ENCODE results near the gene SAP30BP.

SAP30BP gene

GRCh38 chr17:75752405-75752709 is 85.2 kb downstream of the SAP30BP start:
- DNase-seq (ENCODE audit: low read depth), result no peak
- TF ChIP-seq, protein P1, sequence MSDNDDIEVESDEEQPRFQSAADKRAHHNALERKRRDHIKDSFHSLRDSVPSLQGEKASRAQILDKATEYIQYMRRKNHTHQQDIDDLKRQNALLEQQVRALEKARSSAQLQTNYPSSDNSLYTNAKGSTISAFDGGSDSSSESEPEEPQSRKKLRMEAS (IDR thresholded peaks at IDR 0.05; ENCODE audit: low read depth, low read length), result no peak
- no peak overlapping the region for H3K4me3 ChIP-seq (ENCODE audit: low read depth, low read length)

- no peak overlapping the region for H3K4me3 ChIP-seq (ENCODE audit: low read depth, low read length)
- TF ChIP-seq, protein P1 (IDR thresholded peaks at IDR 0.05; ENCODE audit: low read depth, low read length), result no peak
- TF ChIP-seq POLR2A (IDR thresholded peaks at IDR 0.05; ENCODE audit: extremely low read depth, insufficient read length), result no peak
- TF ChIP-seq, protein P2, sequence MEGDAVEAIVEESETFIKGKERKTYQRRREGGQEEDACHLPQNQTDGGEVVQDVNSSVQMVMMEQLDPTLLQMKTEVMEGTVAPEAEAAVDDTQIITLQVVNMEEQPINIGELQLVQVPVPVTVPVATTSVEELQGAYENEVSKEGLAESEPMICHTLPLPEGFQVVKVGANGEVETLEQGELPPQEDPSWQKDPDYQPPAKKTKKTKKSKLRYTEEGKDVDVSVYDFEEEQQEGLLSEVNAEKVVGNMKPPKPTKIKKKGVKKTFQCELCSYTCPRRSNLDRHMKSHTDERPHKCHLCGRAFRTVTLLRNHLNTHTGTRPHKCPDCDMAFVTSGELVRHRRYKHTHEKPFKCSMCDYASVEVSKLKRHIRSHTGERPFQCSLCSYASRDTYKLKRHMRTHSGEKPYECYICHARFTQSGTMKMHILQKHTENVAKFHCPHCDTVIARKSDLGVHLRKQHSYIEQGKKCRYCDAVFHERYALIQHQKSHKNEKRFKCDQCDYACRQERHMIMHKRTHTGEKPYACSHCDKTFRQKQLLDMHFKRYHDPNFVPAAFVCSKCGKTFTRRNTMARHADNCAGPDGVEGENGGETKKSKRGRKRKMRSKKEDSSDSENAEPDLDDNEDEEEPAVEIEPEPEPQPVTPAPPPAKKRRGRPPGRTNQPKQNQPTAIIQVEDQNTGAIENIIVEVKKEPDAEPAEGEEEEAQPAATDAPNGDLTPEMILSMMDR (IDR thresholded peaks at IDR 0.05; ENCODE audit: low read depth, low read length), result no peak
- no peak for TF ChIP-seq MYC (IDR thresholded peaks at IDR 0.05; ENCODE audit: low read depth, low read length)
- no peak for DNase-seq (ENCODE audit: low read depth)
Observed at GRCh38 chr17:75752802-75753513, 85.8 kb downstream of the SAP30BP start.

- H3K4me3 ChIP-seq (ENCODE audit: low read depth, low read length), result no peak overlapping the region
- DNase-seq (ENCODE audit: low read depth), result peak; percentile 80
- no peak for TF ChIP-seq POLR2A (IDR thresholded peaks at IDR 0.05; ENCODE audit: extremely low read depth, insufficient read length)
- TF ChIP-seq, protein P1 (IDR thresholded peaks at IDR 0.05; ENCODE audit: low read depth, low read length), result peak; percentile 86
- TF ChIP-seq, protein P2 (IDR thresholded peaks at IDR 0.05; ENCODE audit: low read depth, low read length), result peak; percentile 51
- TF ChIP-seq MYC (IDR thresholded peaks at IDR 0.05; ENCODE audit: low read depth, low read length), result peak; percentile 71
Observed at GRCh38 chr17:75753514-75754377, 86.6 kb downstream of the SAP30BP start.

- no peak overlapping the region for H3K4me3 ChIP-seq (ENCODE audit: low read depth, low read length)
- TF ChIP-seq POLR2A (IDR thresholded peaks at IDR 0.05; ENCODE audit: extremely low read depth, insufficient read length) (no peak), MYC (IDR thresholded peaks at IDR 0.05; ENCODE audit: low read depth, low read length) (no peak)
- TF ChIP-seq, protein P2 (IDR thresholded peaks at IDR 0.05; ENCODE audit: low read depth, low read length), result no peak
- TF ChIP-seq, protein P1 (IDR thresholded peaks at IDR 0.05; ENCODE audit: low read depth, low read length), result no peak
- peak; percentile 37 for DNase-seq (ENCODE audit: low read depth)
Observed at GRCh38 chr17:75754378-75755204, 87.5 kb downstream of the SAP30BP start.

DNA sequence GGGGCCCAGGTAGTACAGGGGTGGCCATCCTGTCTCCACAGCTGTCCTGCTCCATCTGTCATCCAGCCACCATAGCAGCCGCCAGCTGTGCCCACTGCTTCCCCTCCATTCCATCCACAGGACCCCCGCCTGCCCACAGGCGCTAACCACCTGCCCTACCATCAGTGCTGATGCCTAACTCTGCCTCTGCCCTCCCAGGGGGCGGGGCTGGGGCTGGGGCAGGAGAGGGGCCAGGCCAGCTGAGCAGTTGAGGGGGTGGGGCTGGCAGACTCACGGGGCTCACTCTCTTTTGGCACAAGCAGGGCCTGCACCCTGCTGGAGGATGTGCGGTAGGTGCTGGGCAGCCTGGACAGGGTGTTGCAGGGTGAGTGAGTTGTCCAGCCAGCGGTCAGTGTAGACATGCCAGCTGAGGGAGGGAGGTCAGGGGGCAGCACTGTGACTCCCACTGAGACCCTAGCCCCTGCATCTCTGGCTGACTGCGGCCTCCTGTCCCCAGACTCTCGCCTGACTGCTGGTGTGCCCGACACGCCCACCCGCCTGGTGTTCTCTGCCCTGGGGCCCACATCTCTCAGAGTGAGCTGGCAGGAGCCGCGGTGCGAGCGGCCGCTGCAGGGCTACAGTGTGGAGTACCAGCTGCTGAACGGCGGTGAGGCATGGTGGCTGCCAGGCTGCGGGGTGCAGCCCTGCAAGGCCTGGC is 88.2 kb downstream of the SAP30BP start:
- no peak overlapping the region for H3K4me3 ChIP-seq (ENCODE audit: low read depth, low read length)
- DNase-seq (ENCODE audit: low read depth), result no peak
- TF ChIP-seq, protein P1 (IDR thresholded peaks at IDR 0.05; ENCODE audit: low read depth, low read length), result no peak
- TF ChIP-seq MYC (IDR thresholded peaks at IDR 0.05; ENCODE audit: low read depth, low read length), result no peak
- TF ChIP-seq, protein P2 (IDR thresholded peaks at IDR 0.05; ENCODE audit: low read depth, low read length), result no peak
- no peak for TF ChIP-seq POLR2A (IDR thresholded peaks at IDR 0.05; ENCODE audit: extremely low read depth, insufficient read length)

All from NB4 (cell line).